Ascending aorta (tissue), 2 donors: ENCODE data around the gene SCGB1C1. TPM values are rescaled to one million over a fixed set of nuclear protein-coding genes. Genes with fewer than 3 reads are reported as not detected.

Experiments
- DNase-seq, 2 donors: peaks; one replicate each; pipeline ENCODE4 v3.0.0-alpha.2; 2019; ENCODE audit warnings: low spot score in 2 of 2
- H3K27ac ChIP-seq, 2 donors: fragments of 200-600 bp; sonication (generic); one replicate each; pipeline ENCODE4 v1.5.1; 2016 to 2017; ENCODE audit warnings: mild to moderate bottlenecking in 1 of 2
- H3K27me3 ChIP-seq: fragments of 200-600 bp; sonication (generic); one replicate; pipeline ENCODE4 v1.5.1; 2017
- H3K36me3 ChIP-seq, 2 donors: fragments of 200-600 bp; sonication (generic); one replicate each; pipeline ENCODE4 v1.5.1; 2016
- H3K4me1 ChIP-seq, 2 donors: fragments of 200-600 bp; sonication (generic); one replicate each; pipeline ENCODE4 v1.5.1; 2016 to 2017; ENCODE audit warnings: mild to moderate bottlenecking in 1 of 2
- H3K4me3 ChIP-seq, 2 donors: fragments of 200-600 bp; sonication (generic); one replicate each; pipeline ENCODE4 v1.5.1; 2016 to 2017; ENCODE audit warnings: mild to moderate bottlenecking in 1 of 2
- H3K9me3 ChIP-seq, 2 donors: fragments of 200-600 bp; sonication (generic); one replicate each; pipeline ENCODE4 v1.5.1; 2016
- intact Hi-C: fragments of 100-400 bp; cut with DNase I; formaldehyde crosslinking; loops from one replicate; pipeline ENCODE4 v1.15.1; 2023
- total RNA-seq: library from RNA; depleted of rRNA; stranded (reverse); fragments of >200 nt; gene quantifications from one replicate; pipeline ENCODE4 v1.1.0, GENCODE V29; 2016
- TF ChIP-seq, protein P1 (sequence below), 3 experiments: fragments of 200-600 bp in 2 of 3; fragments of 450-650 bp in 1 of 3; sonication (generic) in 2 of 3; IDR thresholded peaks; one replicate each; pipeline ENCODE4 v1.5.1; 2016 to 2019; ENCODE audit warnings: antibody characterized with exemption in 3 of 3, mild to moderate bottlenecking in 1 of 3, moderate library complexity in 1 of 3

The SCGB1C1 gene
- total RNA-seq, 1 donor from 2014 or later, result not detected

DNA sequence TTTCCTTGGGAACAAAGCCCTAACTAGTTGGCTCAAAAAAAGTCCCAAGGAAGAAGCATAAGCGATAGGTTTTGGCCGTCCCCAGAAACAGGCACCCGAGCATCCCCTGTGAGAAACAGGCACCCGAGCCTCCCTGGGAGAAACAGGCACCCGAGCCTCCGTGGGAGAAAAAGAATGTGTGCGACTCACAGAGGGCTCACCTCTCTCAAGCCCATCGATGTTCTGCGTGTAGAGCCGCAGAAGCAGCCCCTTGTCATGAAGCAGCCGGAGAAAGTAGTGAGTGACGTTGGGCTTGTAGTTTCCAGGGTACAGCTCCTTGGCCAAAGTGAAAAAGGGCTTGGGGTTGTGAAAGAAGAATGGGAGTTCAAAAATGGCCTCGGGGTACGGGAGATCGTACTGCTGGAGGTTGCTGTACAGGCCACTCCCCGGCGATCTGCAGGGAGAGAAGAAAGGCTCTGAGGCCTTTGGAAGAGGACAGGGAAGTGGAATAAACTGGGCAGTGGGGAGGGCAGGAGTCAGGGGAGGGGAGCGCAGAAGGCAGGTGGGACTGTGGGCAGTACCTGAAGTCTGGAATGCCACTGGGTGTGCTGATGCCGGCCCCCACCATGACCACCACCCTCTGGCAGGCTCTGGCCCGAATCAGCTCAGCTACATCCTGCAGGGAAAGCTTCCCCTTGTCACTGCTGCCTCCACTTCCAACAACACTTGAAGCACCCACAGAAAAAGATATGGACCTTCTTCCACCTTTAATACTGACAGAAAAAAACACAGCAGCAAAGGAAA is 40.1 kb downstream of the SCGB1C1 start:
- peak in 1 of 2 donors; percentile 53 for DNase-seq
- TF ChIP-seq, protein P1, sequence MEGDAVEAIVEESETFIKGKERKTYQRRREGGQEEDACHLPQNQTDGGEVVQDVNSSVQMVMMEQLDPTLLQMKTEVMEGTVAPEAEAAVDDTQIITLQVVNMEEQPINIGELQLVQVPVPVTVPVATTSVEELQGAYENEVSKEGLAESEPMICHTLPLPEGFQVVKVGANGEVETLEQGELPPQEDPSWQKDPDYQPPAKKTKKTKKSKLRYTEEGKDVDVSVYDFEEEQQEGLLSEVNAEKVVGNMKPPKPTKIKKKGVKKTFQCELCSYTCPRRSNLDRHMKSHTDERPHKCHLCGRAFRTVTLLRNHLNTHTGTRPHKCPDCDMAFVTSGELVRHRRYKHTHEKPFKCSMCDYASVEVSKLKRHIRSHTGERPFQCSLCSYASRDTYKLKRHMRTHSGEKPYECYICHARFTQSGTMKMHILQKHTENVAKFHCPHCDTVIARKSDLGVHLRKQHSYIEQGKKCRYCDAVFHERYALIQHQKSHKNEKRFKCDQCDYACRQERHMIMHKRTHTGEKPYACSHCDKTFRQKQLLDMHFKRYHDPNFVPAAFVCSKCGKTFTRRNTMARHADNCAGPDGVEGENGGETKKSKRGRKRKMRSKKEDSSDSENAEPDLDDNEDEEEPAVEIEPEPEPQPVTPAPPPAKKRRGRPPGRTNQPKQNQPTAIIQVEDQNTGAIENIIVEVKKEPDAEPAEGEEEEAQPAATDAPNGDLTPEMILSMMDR (IDR thresholded peaks at IDR 0.05), result no peak

GRCh38 chr11:235180-235579 is 42.3 kb downstream of the SCGB1C1 start:
- peak overlapping the region in 1 of 2 donors; percentile 98 for H3K27ac ChIP-seq
- intact Hi-C loops, result loop anchor here (5.0 kb wide), 2 partner anchors 72 to 342 kb away; partner anchors contain the start of genes IFITM2 and PHRF1
- H3K4me1 ChIP-seq, result peaks cover 8 to 15% of the 10 kb centered on the region in 2 donors
- H3K9me3 ChIP-seq, result no peaks in the 10 kb centered on the region
- H3K4me3 ChIP-seq, result peak overlapping the region; percentile 96 to 99
- no peaks in the 10 kb centered on the region for H3K27me3 ChIP-seq
- peak in 1 of 2 donors; percentile 62 for DNase-seq
- H3K36me3 ChIP-seq, result peaks cover 2 to 3% of the 10 kb centered on the region in 2 donors
- TF ChIP-seq, protein P1 (IDR thresholded peaks at IDR 0.05), result no peak

More for the DNA sequence above, 40.1 kb downstream of the SCGB1C1 start:
- H3K27me3 ChIP-seq, result no peaks in the 10 kb centered on the region
- no peak overlapping the region for H3K4me3 ChIP-seq
- H3K4me1 ChIP-seq, result peaks cover 8 to 15% of the 10 kb centered on the region in 2 donors
- no peaks in the 10 kb centered on the region for H3K9me3 ChIP-seq
- intact Hi-C loops, result no loop called here
- no peak overlapping the region for H3K27ac ChIP-seq
- H3K36me3 ChIP-seq, result peaks cover 0 to 11% of the 10 kb centered on the region in 2 donors

DNA sequence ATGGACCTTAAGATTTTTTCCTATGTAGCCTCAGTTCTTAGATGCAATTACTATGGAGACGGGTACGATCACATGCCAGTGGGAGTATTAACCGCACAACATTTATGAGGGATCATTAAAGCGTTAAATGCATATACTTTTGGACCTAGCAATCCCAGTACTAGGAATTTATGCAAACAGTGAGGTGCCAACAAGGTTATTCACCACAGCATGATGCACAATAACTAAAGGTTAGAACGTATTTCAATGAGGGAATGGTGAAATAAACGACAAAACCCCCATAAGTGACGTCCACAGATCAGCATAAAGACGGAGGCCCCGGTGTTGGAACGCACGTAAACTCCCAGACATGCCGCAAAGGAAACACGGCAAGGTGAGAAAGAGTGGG is 42.7 kb downstream of the SCGB1C1 start:
- Histone ChIP-seq H3K4me1 (peaks cover 8 to 15% of the 10 kb centered on the region in 2 donors), H3K9me3 (no peaks in the 10 kb centered on the region), H3K27ac (peak overlapping the region; percentile 98), H3K4me3 (peak overlapping the region; percentile 96 to 99), H3K36me3 (peaks cover 3 to 6% of the 10 kb centered on the region in 2 donors), H3K27me3 (no peaks in the 10 kb centered on the region)
- intact Hi-C loops, result loop anchor here (5.0 kb wide), 2 partner anchors 72 to 342 kb away; partner anchors contain the start of genes IFITM2 and PHRF1
- DNase-seq, result no peak
- TF ChIP-seq, protein P1 (IDR thresholded peaks at IDR 0.05), result no peak

GRCh38 chr11:235997-236773 is 43.3 kb downstream of the SCGB1C1 start, which contains the start of gene SIRT3:
TSS of gene SIRT3 (minus strand) at chr11:236342. CDS start at chr11:236328, 14 bp downstream.
- TF ChIP-seq, protein P1 (IDR thresholded peaks at IDR 0.05), result peak in 2 of 3 experiments; percentile 20 to 46
- Histone ChIP-seq H3K4me3 (peak within 1 kb of the TSS; percentile 96 to 99), H3K27ac (peak within 1 kb of the TSS; percentile 98), H3K36me3 (peaks cover 6 to 12% of the 10 kb centered on the region in 2 donors), H3K27me3 (no peaks in the 10 kb centered on the region), H3K4me1 (peaks cover 8 to 15% of the 10 kb centered on the region in 2 donors), H3K9me3 (no peaks in the 10 kb centered on the region)
- peak; percentile 43 to 90 for DNase-seq
- intact Hi-C loops, result loop anchor here (1.0 to 5.0 kb wide), 7 partner anchors 29 to 341 kb away; partner anchors contain the start of genes BET1L, IFITM2, PGGHG and PHRF1
